Upper lobe of right lung (tissue), 1 donor: ENCODE measurements around the gene KCNN3. TPM values are rescaled to one million over a fixed set of nuclear protein-coding genes. Genes with fewer than 3 reads are reported as not detected.
A peak's percentile ranks its signal among the peaks of the same experiment; 100 is the strongest.

ENCODE experiments used
- ATAC-seq: fragments of 200-7000 bp; cut with Tn5 transposase; one replicate; pipeline ENCODE4 v1.9.1; 2020; ENCODE audit warnings: mild to moderate bottlenecking, moderate library complexity
- DNase-seq: peaks from one replicate; pipeline ENCODE4 v3.0.0-alpha.2; 2020
- H3K27ac ChIP-seq: fragments of 200-600 bp; one replicate; pipeline ENCODE4 v1.8.0; 2022
- H3K27me3 ChIP-seq: fragments of 200-600 bp; one replicate; pipeline ENCODE4 v1.8.0; 2022; ENCODE audit warnings: mild to moderate bottlenecking
- H3K36me3 ChIP-seq: fragments of 200-600 bp; one replicate; pipeline ENCODE4 v1.8.0; 2022
- H3K4me1 ChIP-seq: fragments of 200-600 bp; one replicate; pipeline ENCODE4 v1.8.0; 2022
- H3K4me3 ChIP-seq: fragments of 200-600 bp; one replicate; pipeline ENCODE4 v1.8.0; 2022; ENCODE audit warnings: mild to moderate bottlenecking
- H3K9me3 ChIP-seq: fragments of 200-600 bp; one replicate; pipeline ENCODE4 v1.8.0; 2022
- CTCF ChIP-seq: fragments of 200-600 bp; IDR thresholded peaks from one replicate; pipeline ENCODE4 v1.8.0; 2022; ENCODE audit warnings: antibody characterized with exemption
- intact Hi-C: fragments of 100-400 bp; cut with DNase I; formaldehyde crosslinking; loops from one replicate; pipeline ENCODE4 v1.11.0; 2022
- total RNA-seq: library from RNA; stranded (reverse); fragmentation: NEBNext Ultra II Directional; extraction: Animal tissue kit (Norgen Biotek cat#: 25700); gene quantifications from one replicate; pipeline ENCODE4 v1.2.1, GENCODE V29; 2021
- donor health status: DM: no; HTN: yes; CAD: no; lungs with severe emphysema.

KCNN3 gene
- total RNA-seq, 1 donor from 2014 or later = 7.6 TPM

- Histone ChIP-seq H3K9me3 (no peaks in the 10 kb centered on the region), H3K27me3 (no peaks in the 10 kb centered on the region), H3K36me3 (no peaks in the 10 kb centered on the region), H3K4me3 (no peak overlapping the region), H3K27ac (peak overlapping the region; percentile 66), H3K4me1 (peaks cover 9% of the 10 kb centered on the region)
- TF ChIP-seq CTCF = no peak
- ATAC-seq (no peak), DNase-seq (no peak)
- intact Hi-C loops = no loop called here
Measured at GRCh38 chr1:154730986-154731489, 139.0 kb downstream of the KCNN3 start.

- DNase-seq = no peak
- H3K36me3 ChIP-seq = no peaks in the 10 kb centered on the region
- no peak for TF ChIP-seq CTCF
- peak overlapping the region; percentile 66 for H3K27ac ChIP-seq
- no peaks in the 10 kb centered on the region for H3K9me3 ChIP-seq
- H3K4me3 ChIP-seq = no peak overlapping the region
- no peaks in the 10 kb centered on the region for H3K27me3 ChIP-seq
- intact Hi-C loops = no loop called here
- ATAC-seq = peak; percentile 42
- H3K4me1 ChIP-seq = peaks cover 9% of the 10 kb centered on the region
Measured at GRCh38 chr1:154730259-154730658, 139.8 kb downstream of the KCNN3 start.

- Histone ChIP-seq H3K27ac (peak overlapping the region; percentile 66), H3K27me3 (no peaks in the 10 kb centered on the region), H3K4me1 (peaks cover 9% of the 10 kb centered on the region), H3K36me3 (no peaks in the 10 kb centered on the region), H3K4me3 (no peak overlapping the region), H3K9me3 (no peaks in the 10 kb centered on the region)
- TF ChIP-seq CTCF = no peak
- intact Hi-C loops = no loop called here
- no peak for ATAC-seq
- DNase-seq = no peak
Measured at GRCh38 chr1:154729577-154729976, 140.5 kb downstream of the KCNN3 start.

GRCh38 chr1:154729031-154729442, 141.0 kb downstream of the KCNN3 start:
- Histone ChIP-seq H3K27me3 (no peaks in the 10 kb centered on the region), H3K27ac (no peak overlapping the region), H3K4me3 (no peak overlapping the region), H3K9me3 (no peaks in the 10 kb centered on the region), H3K36me3 (no peaks in the 10 kb centered on the region), H3K4me1 (peaks cover 9% of the 10 kb centered on the region)
- no peak for DNase-seq
- no peak for TF ChIP-seq CTCF
- intact Hi-C loops = no loop called here
- ATAC-seq = no peak

- Histone ChIP-seq H3K27me3 (no peaks in the 10 kb centered on the region), H3K36me3 (no peaks in the 10 kb centered on the region), H3K4me3 (no peak overlapping the region), H3K4me1 (peaks cover 9% of the 10 kb centered on the region), H3K9me3 (no peaks in the 10 kb centered on the region), H3K27ac (no peak overlapping the region)
- intact Hi-C loops = no loop called here
- ATAC-seq = no peak
- no peak for DNase-seq
- TF ChIP-seq CTCF = no peak
Measured at GRCh38 chr1:154726896-154727753, 143.0 kb downstream of the KCNN3 start.
